HEK293T (cell line): Measurements from ENCODE around the gene DMWD.

Experiments
- BHLHE40 ChIP-seq: fragments of 450-650 bp; IDR thresholded peaks from 2 replicates; pipeline ENCODE4 v1.6.1; 2016; ENCODE audit warnings: mild to moderate bottlenecking, moderate library complexity, borderline replicate concordance
- FOXA1 ChIP-seq: fragments of 450-650 bp; IDR thresholded peaks from 2 replicates; pipeline ENCODE4 v1.6.1; 2016; ENCODE audit warnings: mild to moderate bottlenecking
- FOXK2 ChIP-seq: fragments of 450-650 bp; IDR thresholded peaks from 2 replicates; pipeline ENCODE4 v1.6.1; 2016; ENCODE audit warnings: mild to moderate bottlenecking
- FOXM1 ChIP-seq: fragments of 450-650 bp; IDR thresholded peaks from 2 replicates; pipeline ENCODE4 v1.6.1; 2017; ENCODE audit warnings: mild to moderate bottlenecking, borderline replicate concordance
- SP1 ChIP-seq: fragments of 450-650 bp; IDR thresholded peaks from 2 replicates; pipeline ENCODE4 v1.6.1; 2017
- SUZ12 ChIP-seq: fragments of 450-650 bp; IDR thresholded peaks from 2 replicates; pipeline ENCODE4 v1.6.1; 2016; ENCODE audit warnings: mild to moderate bottlenecking
- TARDBP ChIP-seq: fragments of 450-650 bp; IDR thresholded peaks from 2 replicates; pipeline ENCODE4 v1.6.1; 2016

- TF ChIP-seq FOXM1, result no peak
- TF ChIP-seq FOXK2, result no peak
- no peak for TF ChIP-seq TARDBP
- no peak for TF ChIP-seq SP1
- no peak for TF ChIP-seq BHLHE40
- TF ChIP-seq FOXA1, result no peak
- no peak for TF ChIP-seq SUZ12
Measured at GRCh38 chr19:45785781-45786532, 6.7 kb downstream of the DMWD start.
